GM19468 (cell line): ENCODE results near the gene DGCR8.

Experiments used
- ATAC-seq: cut with Tn5 transposase; IDR thresholded peaks from one replicate; pipeline ENCODE4 v1.9.1; 2021; ENCODE audit warnings: mild to moderate bottlenecking, moderate library complexity, moderate number of reproducible peaks; ENCODE audit not compliant: unreplicated experiment; ENCODE audit errors: extremely low read depth

Gene DGCR8

DNA sequence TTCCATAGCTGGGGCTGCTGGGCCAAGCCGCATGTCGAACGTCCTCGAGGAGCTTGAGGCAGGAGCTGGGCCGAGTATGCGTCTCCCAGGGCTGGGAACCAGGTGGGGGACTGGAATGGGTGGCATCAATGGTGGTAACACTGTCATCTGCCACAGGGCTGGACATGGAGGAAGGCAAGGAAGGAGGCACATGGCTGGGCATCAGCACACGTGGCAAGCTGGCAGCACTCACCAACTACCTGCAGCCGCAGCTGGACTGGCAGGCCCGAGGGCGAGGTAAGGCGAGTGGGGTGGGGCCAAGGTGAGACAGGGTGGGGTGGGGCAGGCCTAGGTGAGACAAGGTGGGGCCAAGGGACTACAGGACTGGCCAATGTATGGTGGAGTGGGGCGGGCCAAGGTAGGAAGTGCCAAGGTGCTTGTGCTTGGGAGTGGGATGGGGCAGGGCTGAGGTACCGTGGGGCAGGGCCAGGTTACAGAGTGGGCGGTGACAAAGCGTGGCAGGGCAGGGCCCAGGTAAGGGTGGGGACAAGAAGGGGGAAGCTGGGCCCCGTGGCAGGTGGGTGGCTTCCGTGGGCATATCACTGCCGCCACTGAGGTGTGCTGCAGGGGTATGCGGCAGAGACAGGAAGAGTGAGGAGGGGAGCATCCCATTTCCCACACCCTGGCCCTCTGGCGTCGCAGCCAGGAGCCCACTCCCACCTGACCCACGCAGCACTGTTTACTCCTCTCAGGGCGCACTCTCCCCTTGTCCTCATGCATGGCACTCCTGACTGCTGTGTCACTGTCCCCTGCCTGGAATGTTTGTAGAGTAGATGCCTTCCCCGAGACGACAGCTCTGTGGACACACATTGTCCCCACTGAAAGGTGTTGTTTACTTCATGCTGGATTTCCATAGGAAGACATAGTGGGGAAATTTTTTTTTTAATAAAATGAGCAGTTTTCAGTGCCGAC lies 27.5 kb upstream of the DGCR8 start:
- no peak for ATAC-seq

DNA sequence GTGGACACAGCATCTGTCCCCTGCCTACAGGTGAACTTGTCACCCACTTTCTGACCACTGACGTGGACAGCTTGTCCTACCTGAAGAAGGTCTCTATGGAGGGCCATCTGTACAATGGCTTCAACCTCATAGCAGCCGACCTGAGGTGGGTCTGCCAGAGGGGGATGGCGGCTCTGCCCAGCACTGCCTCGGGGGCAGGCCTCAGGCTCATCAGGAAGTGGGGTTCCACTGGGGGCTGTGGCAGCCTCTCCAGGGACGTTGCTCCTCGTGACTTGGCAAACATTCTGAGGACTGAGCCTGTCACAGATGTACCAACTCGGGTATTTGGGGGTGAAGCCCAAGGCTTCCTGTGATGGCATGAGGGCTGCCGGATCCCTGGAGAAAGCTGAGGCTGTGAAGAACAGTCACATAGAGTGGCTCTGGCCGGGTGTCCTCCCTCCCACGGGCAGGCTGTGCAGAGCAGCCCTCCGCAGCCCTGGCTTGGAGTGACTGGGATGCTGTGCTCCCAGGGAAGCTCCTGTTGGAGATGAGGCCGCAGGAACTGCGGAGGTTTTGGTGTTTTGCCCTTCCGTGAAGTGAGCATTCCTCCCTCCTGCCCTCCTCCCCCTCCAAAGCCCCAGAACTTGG lies 26.5 kb upstream of the DGCR8 start:
- ATAC-seq: no peak

DNA sequence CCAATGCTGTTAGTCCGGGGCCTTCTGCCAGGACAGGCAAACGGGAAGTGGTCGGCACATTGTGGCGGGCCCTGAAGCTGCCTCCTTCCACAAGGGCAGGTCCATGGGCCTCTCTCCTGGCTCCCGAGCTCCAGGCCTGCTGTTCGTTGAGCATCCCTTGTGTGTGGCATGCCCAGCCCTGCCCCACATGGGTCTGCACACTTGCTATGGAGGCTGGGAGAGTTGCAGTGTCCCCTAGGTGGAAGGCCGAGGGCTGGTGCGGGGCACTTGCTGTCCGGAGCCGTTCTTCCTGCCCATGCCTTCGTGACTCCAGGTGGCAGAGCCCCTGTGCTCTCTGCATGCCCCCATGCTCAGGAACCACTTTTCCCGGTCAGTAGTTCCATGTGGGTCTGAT lies 26.0 kb upstream of the DGCR8 start:
- ATAC-seq: no peak

DNA sequence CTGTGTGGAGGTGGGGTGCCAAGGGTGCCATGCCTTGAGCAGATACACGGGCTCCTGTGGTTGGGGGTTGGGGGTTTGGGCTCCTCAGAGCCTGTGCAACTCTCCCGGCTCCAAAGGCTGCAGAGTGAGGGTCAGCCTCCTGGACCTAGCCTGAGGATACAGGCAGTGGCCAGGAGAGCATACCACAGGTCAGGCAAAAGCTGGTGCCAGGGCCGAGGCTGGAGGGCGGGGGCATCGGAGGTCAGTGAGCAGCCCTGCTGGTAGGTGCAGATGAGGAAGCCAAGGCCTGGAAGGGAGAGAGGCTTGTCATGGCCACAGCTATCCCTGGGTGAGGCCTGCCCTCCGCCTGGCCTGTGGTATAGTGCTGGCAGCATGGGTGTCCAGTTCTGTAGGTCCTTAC lies 25.6 kb upstream of the DGCR8 start:
- no peak for ATAC-seq

DNA sequence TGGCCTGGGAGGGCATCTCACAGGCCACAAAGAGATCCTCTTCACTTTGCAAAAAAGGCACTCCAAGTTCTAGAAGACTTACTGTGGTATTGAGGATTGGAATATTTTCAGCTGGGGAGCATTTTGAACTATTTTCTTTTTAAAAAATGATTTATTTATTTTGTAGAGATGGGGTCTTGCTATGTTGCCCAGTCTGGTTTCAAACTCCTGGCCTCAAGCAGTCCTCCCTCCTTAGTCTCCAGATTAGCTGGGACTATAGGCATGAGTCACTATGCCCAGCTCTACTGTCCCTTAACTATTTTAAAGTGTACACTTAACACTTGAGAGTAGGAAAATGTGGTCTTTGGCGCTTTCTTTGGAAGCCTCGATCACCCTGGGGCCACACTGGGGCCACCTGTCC lies 24.9 kb upstream of the DGCR8 start:
- no peak for ATAC-seq

DNA sequence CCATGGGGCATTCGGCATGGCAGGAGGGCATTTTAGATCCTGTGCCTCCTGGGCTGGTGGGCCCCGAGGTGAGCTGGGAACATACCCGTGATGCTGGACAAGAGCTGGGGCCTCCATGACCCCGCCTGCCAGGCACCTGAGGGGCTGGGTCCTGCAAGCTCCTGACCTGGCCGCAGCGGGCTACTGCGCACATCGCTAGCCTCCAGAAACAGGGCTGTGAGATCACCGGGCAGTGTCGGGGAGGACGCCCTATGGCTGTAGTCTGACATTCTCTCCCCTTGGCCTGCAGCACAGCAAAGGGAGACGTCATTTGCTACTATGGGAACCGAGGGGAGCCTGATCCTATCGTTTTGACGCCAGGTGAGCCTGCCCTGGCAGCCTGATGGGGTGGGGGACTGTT lies 24.4 kb upstream of the DGCR8 start:
- no peak for ATAC-seq

DNA sequence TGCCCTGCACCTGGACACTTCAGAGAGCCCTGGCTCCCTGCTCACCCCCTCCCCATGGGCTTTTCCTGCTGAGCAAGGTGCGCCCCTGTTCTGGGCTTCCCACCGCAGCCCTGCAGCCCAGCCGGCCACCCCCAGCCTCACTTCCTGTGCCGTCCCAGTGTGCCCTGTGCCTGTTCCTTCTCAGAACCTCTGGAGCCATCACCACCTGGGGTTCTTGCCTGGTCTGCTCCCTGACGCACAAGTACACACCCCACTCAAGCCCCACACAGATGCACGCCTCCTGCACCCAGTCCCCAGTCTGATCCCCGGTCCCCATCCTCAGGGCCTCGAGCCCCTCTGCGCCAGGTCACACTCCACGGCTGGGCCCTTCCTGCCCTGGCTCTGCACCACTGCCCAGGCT lies 23.9 kb upstream of the DGCR8 start:
- ATAC-seq: no peak

DNA sequence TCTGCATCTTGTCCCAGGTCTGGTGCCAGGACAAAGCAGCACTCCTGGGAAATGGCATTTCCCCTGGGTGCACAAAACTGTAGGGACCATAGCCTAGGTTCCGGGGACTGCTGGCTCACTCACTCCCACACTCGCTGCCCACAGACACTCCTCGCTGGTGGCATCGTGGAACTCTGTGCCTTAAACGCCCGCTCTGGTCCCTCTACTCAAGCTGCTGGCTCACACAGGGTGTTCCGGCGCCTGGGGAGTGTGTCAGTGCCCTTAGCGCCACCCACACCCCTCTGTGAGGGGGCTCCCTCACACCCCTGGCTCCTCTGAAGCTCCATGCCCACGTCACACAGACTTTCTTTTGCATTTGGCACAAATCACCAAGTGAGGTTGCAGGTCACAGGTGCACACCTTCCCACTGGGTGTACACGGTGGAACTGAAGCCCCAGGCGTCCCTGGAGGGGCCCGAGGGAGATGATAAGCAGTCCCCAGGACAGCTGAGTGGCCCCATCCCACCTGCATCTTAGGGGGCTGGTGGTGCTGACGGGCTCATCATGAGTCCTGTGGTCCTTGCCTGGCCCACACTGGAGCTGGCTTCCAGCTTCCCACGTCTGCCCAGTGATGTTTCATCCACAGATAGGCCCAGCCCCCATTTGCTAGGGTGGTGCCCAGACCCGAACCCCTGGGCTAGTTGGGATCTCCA lies 23.2 kb upstream of the DGCR8 start:
- no peak for ATAC-seq

DNA sequence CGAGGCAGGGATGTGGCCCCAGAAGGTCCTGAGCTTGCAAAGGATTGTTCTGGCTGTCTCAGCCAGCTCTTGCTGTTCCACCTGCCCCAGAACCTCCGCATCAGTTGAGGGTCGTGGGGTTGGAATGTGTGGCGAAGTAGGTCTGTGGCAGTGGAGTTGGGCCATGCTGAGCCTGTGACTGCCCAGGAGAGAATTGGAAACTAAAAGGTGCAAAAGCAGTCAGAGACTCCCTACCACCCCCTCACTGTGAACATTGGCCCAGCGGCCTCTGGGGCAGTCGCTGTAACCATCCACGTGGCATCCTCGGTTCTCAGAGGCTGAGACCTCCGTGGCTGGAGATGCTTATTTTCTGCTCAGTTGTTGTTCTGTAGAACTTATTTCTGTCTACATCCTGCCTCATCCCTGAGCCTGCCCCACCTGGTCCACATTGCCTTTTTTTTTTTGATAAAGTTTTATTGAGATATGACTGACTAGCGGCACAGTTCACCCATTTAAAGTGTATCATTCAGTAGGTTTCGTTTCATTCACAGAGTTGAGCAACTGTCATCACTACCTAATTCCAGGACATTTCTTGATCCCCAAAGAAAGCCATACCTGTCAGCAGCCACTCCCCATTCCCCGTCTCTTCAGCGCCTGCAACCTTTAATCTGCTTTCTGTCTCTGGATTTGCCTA lies 22.3 kb upstream of the DGCR8 start:
- ATAC-seq: no peak

DNA sequence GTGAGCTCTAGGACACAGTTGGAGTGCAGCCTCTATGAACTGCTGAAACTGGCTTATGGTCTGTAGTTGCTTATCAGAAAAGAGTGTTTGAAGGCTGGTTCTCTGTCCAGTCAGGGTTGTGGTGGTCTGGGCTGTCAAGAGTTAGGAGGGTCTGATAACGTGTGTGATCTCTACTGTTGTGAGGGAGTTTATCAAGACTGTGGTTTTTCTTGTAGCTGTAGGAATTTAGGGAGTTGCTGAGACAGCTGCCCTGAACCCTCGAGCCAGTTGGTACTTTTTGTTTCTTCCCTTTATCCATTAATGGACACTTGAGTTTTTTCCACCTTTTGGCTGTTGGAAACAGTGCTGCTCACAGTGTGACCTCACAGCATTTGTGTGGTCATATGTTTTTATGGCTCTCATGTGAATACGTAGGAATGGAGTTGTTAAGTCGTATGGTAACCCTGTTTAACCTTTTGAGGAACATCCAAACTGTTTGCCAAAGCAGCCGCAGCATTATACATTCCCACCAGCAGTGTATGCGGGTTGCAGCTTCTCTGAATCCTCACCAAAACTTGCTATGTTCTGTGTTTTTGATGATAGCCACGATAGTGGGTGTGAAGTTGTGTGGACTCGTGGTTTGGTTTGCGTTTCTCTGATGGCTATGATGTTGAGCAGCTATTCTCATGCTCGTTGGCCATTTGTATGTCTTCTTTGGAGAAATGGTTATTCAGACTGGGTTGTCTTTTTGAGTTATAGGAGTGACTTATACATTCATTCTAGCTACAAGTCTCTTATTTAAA lies 20.9 kb upstream of the DGCR8 start:
- no peak for ATAC-seq

DNA sequence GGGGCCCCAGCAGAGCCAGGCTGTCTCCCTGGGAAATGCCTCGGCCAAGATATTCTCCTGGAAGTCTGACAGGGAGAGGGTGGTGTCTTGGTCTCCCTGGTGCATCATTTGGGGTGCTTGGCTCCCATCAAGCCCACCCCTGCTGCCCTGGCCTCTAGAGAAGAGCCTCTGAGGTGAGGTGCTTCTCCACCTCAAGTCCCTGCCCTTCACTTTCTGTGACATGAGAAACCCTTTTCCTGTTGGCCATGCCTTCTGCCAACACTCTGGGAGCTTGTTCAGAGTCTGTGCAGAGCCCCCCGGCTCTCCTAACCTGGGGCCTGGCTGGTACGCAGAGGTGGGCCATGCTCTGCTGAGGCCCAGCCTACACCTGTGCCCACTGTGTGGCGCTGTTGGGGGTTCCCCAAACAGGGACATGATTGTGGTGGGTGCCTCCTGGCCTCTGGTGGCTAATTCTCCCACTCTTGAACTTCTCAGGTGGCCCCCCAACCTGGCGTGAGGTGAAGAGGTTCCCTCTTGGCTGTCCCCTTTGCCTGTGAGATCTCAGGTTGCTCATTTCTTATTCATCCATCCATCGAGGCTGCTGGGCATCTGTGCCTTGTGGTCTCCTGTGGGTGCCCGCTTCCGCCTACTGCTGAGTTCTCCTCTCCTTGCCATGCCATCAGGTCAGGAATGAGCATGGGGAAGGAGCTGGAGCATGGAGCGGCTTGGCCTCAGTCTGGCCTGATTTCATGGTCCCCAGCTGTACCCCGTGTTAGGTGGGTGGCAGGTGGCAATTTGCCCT lies 19.2 kb upstream of the DGCR8 start:
- ATAC-seq: no peak

DNA sequence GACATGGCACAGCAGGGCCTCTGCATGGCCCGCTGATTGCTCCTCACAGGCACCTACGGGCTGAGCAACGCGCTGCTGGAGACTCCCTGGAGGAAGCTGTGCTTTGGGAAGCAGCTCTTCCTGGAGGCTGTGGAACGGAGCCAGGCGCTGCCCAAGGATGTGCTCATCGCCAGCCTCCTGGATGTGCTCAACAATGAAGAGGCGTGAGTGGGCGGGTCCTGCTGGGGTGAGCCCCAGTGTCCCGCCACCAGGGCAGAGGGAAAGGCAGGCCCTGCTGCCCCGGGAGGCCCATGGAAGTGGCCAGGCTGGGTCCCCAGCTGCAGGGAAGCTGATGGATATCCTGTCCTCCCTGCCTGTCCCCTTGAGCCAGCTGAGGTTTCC lies 18.6 kb upstream of the DGCR8 start:
- ATAC-seq: no peak

DNA sequence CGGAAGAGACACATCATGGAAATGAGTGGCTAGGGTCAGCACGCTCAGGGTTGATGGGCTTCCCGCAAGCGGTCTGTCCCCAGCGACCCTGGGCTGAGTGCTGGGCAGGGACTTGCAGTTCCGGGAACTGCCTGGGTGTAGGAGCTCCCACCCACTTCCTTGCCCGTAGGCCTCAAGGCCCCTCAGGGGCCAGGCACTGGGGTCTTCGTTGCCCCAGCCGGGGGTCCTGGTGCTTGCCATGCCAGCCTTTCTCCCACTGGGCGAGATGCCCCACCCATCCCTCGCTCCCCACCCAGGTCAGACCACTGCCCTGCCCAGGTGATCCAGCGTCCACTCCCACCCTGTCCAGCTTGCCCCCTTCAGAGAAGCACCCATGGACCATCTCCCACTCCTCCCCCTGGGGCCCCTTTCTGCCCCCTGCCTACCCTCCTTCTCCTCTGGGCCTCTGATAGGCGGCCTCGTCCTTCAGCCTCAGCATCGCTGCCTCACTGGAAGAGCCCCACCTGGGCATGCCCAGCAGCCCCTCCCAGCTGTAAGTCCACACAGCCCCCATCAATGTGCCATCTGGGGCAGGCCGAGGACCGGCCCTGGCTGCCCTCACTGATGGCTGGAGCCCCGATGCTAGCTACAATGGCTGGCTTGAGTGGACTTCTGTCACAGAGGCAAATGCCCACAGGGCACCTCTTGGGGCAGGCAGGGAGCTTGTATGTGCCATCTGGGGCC lies 17.8 kb upstream of the DGCR8 start:
- ATAC-seq: no peak

DNA sequence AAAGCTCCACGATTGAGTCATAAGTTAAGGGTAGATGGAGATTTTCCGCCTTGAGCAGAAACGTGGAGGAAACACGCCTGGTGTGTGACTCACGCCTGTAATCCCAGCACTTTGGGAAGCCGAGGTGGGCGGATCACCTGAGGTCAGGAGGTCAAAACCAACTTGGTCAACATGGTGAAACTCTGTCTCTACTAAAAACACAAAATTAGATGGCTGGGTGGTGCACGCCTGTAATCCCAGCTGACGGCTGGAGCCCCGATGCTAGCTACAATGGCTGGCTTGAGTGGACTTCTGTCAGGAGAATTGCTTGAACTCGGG lies 17.3 kb upstream of the DGCR8 start:
- ATAC-seq: no peak

DNA sequence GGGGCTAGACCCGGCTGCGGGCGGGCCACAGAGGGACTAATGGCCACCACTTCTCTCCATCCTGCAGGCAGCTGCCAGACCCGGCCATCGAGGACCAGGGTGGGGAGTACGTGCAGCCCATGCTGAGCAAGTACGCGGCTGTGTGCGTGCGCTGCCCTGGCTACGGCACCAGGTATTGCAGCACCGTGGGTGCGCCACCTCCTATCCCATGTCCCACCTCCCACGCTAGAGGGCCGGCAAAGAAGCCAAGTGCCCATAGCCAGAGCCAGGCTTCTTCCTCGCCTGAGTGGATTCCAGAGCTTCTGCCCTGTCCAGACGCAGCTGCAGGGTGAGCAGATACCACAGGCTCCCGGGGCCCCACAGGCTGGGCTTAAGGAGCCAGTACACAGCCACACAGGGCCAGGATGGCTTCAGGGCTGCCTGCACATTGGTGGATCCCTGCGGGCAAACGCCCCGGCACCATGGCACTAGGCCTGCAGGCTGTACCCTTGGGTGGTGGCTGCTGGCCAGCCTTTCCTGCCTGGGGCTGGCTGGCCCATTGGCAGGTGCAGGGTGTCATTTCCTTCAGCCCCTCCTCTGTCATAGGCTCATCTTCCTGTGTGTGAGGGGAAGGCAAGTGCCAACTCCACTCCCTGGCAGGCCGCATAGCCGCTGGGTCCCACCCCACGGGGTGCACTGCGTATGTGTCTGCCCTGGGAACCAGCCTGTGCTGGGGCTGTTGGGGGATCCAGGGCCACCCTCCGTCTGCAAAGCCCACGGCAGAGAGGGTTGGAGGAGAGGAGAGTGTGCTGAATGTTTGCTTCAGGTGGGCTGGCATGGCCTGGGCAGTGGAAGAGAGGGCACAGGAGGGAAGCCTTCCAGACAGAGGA lies 16.5 kb upstream of the DGCR8 start:
- no peak for ATAC-seq

DNA sequence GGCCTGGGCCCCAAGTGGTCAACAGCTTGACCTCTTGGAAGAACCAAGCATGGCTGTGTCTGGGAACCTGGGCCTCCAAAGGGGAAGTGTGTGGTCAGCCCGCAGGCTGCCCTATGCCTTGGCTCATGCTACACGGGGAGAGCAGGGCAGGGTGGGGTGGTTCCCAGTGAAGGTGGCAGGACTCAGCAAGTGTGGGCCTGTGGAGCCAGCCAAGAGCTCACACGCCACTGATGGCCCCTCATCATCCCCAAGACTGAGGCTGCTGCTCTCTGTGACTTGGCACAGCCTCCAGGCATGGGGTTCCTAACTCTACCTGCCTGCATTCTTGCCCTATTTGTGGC lies 15.9 kb upstream of the DGCR8 start:
- ATAC-seq: no peak

DNA sequence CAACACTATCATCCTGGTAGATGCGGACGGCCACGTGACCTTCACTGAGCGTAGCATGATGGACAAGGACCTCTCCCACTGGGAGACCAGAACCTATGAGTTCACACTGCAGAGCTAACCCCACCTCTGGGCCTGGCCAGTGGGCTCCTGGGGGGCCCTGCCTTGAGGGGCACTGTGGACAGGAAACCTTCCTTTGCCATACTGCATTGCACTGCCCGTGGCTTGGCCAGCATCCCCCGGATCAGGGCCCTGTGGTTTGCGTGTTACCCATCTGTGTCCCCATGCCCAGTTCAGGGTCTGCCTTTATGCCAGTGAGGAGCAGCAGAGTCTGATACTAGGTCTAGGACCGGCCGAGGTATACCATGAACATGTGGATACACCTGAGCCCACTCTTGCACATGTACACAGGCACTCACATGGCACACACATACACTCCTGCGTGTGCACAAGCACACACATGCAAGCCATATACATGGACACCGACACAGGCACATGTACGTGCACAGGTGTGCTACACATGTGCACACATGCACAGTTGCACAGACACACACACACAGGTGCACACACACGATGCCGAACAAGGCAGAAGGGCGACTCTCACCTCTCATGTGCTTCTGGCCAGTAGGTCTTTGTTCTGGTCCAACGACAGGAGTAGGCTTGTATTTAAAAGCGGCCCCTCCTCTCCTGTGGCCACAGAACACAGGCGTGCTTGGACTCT lies 15.3 kb upstream of the DGCR8 start:
- ATAC-seq: no peak
